HG03159 (cell line): ENCODE measurements around the gene TMC7.
"Not testable (repeated sequence)": the region's sequence is repeated elsewhere in the genome, so short reads cannot be mapped to it uniquely, and the experiment has no call there.

Experiments used
- ATAC-seq: cut with Tn5 transposase; IDR thresholded peaks from one replicate; pipeline ENCODE4 v1.9.1; 2021; ENCODE audit warnings: mild to moderate bottlenecking, moderate library complexity; ENCODE audit not compliant: unreplicated experiment

The TMC7 gene

GRCh38 chr16:18983565-18984434 is at the start of gene TMC7:
TMC7 (plus strand) TSS chr16:18983934; CDS start chr16:18984064, 130 bp downstream.
- no peak for ATAC-seq

- ATAC-seq = no peak
These were observed 46.9 kb upstream of the TMC7 start for GRCh38 chr16:18936727-18937340.

GRCh38 chr16:18937390-18937789 is 46.3 kb upstream of the TMC7 start:
- ATAC-seq = no peak

DNA sequence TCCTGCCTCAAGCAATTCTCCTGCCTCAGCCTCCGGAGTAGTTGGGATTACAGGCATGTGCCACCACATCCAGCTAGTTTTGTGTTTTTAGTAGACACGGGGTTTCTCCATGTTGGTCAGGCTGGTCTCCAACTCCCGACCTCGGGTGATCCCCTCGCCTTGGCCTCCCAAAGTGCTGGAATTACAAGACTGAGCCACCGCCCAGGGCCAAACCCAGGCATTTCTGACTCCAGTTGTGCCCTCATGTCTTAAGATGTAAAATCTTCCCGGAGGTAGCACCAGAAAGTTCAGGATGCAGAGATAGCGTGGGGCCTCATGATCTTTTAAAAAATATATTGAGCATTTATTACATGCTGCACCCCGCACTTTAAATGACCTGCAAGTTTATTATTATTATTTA is 44.7 kb upstream of the TMC7 start:
- no peak for ATAC-seq

DNA sequence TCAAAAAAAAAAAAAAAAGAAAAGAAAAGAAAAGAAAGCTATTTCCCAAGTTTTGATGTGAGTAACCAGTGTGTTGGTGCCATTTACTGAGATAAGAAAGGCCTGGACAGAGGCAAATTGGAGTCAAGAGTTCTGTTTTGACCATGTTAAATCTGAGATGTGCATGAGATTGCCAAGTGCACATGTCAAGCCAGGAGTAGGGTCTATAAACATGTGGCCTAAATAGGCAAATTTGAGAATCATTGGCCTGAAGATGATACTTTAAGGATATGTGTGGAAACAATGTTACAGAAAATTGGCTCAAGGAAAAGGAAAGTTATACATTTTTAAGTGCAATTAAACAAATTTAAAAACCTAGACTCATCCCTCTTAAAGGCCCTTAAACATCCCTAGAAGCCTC is 42.3 kb upstream of the TMC7 start:
- ATAC-seq = no peak

DNA sequence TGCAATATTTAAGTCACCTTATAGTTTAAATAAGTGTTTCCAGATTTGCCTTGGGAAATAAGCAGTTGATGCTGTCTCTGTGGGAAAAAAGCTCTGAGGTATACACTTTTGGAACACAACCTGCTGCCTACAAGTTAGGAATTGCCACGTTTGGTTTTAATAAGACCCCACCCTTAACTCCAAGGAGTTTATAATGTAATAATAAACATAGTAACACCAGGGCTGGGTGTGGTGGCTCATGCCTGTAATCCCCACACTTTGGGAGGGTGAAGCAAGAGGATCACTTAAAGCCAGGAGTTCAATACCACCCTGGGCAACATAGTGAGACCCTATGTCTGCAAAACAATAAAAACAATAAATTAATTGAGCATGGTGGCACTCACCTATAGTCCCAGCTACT is 41.7 kb upstream of the TMC7 start:
- ATAC-seq = no peak

GRCh38 chr16:18943414-18943813 is 40.3 kb upstream of the TMC7 start:
- ATAC-seq = no peak

DNA sequence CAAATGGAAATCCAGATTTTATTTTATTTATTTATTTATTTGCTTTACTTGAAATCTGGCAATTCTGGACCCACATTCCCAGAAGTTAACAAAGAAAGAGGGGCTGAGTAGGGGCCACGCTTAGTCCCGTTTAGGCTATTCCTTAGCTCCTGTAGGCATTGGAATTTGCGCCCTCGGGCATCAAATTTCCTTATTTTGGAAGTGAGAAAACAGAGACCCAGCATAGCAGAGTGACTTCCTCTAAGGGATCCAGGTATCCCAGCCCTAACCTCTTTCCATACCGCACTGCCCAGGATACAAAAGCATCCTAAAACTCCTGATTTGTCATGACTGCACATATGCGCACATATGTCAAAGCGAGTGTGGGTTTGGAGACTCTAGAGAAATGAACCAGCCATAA is 38.5 kb upstream of the TMC7 start:
- no peak for ATAC-seq

DNA sequence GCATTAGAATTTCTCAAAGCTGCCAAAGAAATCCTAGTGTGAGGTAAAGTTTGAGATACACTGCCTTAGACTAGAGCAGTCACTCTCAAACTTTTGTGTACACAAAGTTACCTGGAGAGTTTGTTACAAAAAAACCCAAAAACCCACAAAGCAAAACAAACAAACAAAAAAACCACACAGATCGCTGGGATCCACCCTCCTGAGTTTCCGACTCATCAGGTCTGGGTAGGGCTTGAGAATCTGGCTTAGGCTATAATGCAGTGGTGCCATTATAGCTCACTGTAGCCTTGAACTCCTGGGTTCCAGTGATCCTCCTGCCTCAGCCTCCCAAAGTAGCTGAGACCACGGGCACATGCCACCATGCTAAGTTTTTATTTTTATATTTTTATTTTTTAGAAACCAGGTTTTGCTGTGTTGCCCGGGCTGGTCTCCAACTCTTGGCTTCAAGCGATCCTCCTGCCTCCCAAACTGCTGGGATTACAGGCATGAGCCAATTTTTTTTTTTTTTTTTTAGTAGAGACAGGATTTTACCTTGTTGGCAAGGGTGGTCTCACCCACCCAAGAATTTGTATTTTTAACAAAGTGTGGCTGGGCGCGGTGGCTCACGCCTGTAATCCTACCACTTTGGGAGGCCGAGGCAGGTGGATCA is 35.2 kb upstream of the TMC7 start:
- no peak for ATAC-seq

GRCh38 chr16:18950469-18951185 is 33.1 kb upstream of the TMC7 start:
- ATAC-seq = no peak

DNA sequence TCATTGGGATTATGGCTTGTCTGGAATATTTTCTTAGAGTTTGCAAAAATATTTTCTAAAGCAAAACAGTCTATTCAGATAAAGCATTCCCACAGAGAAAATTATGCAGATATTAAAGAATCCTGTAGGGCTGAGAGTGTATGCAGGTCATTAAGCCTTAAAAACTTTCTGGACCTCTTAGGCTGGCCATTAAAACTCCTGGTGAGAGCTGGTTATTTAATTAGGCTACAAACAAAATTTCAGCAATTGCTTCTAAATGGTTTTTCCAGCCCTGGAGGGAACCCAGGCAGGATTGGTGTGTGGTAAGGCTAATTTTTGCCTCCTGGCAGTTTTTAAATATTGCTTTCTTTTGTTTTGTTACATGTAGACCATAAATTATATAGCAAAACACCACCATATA is 30.2 kb upstream of the TMC7 start:
- no peak for ATAC-seq

DNA sequence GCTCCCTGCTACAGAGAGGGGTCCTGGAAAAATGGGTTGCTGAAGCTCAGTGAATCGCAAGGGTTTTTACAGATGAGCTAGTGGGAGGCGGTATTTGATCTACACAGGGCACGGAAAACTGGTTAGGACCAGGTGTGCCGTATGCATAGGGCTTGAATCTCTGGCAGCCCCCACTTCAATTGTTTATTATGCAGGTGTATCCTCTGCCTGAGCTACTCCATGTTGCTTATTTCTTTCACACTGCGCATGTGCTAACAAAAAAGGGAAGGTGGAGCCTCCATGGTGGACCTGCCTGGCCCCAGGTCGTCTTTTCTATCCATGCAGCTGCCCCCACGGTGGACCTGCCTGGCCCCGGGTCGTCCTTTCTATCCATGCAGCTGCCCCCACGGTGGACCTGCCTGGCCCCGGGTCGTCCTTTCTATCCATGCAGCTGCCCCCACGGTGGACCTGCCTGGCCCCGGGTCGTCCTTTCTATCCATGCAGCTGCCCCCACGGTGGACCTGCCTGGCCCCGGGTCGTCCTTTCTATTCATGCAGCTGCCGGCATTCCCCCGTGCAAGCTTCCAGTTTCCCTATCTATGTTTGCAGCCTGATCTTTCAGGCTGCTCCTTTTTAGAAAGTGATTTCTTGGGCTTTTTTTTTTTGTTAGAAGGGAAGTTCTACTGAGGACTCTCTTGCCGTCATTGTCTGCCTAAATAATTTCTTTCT is 27.7 kb upstream of the TMC7 start:
- not testable (repeated sequence) for ATAC-seq

GRCh38 chr16:18956658-18957241 is 27.0 kb upstream of the TMC7 start:
- ATAC-seq = not testable (repeated sequence)

GRCh38 chr16:18958621-18959029 is 25.1 kb upstream of the TMC7 start:
- no peak for ATAC-seq

GRCh38 chr16:18959031-18959505 is 24.7 kb upstream of the TMC7 start:
- no peak for ATAC-seq

- ATAC-seq = no peak
These were observed 18.2 kb upstream of the TMC7 start for GRCh38 chr16:18965555-18965954.

DNA sequence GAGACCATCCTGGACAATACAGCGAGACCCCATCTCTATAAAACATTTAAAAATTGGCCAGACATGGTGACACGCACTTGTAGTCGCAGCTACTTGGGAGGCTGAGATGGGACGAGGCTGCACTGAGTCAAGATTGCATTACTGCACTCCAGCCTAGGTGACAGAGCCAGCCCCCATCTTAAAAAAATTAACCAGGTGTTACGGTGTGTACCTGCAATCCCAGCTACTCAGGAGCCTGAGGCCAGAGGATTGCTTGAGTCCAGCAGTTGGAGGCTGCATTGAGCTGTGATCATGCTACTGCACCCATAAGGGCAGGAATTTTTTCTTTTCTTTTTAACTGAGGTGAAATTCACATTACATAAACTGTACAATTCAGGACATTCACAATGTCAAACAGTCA is 16.9 kb upstream of the TMC7 start:
- no peak for ATAC-seq

DNA sequence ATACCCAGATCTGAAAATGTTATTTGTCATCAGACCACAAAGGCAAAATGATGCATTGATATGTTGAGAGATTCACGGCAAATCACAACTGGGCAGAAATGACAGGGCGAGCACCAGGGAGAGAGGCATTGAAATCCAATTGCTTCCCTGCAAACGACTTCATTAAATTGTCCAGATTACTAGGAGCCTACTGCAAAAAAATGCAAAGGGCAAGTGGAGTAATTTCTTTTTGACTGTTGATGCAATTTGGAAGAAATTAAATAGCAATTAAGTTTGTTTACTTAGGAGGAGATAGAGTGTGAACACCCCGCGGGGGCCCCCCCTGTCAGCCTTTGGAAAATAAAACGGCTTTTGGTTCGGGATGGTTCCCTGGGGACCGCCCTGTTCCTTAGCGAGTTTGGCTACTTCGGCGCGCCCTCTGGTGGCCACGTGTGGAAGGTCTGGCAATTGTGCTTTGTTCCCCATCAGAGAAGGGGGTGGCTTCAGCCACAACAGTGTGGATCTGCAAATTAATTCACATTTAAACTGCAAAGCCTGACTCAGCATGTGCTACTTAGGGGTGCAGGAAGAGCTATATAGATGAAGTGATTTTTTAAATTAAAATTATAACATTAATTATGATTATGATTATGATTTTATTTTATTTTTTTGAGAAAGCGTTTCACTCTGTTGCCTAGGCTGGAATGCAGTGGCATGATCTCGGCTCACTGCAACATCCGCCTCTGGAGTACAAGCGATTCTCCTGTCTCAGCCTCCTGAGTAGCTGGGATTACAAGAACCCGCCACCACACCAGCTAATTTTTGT is 14.5 kb upstream of the TMC7 start:
- no peak for ATAC-seq

DNA sequence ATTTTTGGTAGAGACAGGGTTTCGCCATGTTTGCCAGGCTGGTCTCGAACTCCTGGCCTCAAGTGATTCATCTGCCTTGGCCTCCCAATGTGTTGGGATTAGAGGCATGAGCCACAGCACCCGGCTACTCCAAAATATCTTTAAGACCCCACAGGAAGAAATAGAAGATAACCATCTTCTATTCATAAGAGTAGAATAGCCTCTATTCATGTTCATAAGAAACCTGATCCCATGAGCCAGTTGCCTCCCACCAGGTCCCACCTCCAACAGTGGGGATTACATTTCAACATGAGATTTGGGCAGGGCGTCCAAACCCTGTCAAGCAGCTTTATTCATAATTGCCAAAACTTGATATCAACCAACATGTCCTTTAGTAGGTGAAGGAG is 13.9 kb upstream of the TMC7 start:
- ATAC-seq = no peak
